Measurements from ENCODE around the gene TCTN1. TPM values are rescaled to one million over a fixed set of nuclear protein-coding genes. Genes with fewer than 3 reads are reported as not detected.
"Not testable (repeated sequence)": the region's sequence is repeated elsewhere in the genome, so short reads cannot be mapped to it uniquely, and the experiment has no call there.

Gene TCTN1
- total and polyA plus RNA-seq, 2 donors (not counting 3 experiments of a cell fraction or from before 2014, with no cell fraction given) = 21.1 to 23.3 TPM

DNA sequence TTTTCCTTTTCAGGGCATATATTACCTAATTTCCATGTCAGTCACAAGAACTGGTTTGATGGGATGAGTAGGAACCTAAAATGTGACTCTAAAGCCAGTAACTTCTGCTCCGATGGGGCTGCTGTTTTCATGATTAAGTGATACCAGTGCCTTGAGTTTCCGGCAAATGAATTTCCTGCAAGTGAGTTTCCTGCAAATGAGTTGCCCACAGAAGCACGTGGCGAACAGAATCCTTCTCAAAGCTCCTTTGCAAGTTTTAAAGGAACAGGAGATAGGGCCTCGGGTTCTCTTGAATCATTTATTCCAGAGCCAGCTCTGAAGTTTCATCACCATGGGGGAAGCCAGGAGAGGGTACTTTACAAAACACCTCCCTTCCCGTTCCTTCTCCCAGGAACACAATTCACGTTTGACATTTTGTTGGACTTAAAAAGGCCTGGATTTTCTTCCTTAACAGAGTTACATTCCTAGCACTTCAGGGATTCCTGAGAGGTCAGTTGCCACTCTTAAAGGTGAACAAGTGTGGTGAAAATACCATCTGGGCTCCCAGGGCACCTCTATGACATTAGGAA, 28.6 kb upstream of the TCTN1 start:
- no peaks in the 10 kb centered on the region for H3K36me3 ChIP-seq (ENCODE audit: control insufficient read depth in 2 of 2, extremely low read depth in 1 of 2, insufficient read depth in 2 of 2, low read length in 2 of 2)
- FAIRE-seq (peak; percentile 96), DNase-seq (ENCODE audit: low read depth, low spot score) (peak; percentile 47)
- H3K9ac ChIP-seq (replicated peaks; ENCODE audit: extremely low read depth, insufficient read depth, low read length) = peak overlapping the region; percentile 4
- POLR2A ChIA-PET = no interaction called here
- dilution Hi-C loops (cut with MboI; ENCODE audit: extremely low pct_ligation_motif_present, low sequenced_read_pairs) = no loop called here
- peak overlapping the region; percentile 73 for H3K4me2 ChIP-seq (ENCODE audit: insufficient read depth, low read length)
- H3K4me3 ChIP-seq (replicated peaks in 1 of 3; ENCODE audit: insufficient read depth in 1 of 3, low read depth in 1 of 3, low read length in 3 of 3) = no peak overlapping the region
- no peaks in the 10 kb centered on the region for H3K27me3 ChIP-seq (ENCODE audit: control insufficient read depth in 2 of 2, insufficient read depth in 2 of 2, low read length in 2 of 2)
- CTCF ChIA-PET = interaction anchor here (0.7 to 3.2 kb wide), 6 partner anchors 16 to 136 kb away, joined by 3 to 27 read pairs (median 4); partner anchors contain the start of gene ARPC3
- H3K27ac ChIP-seq (ENCODE audit: insufficient read depth, low read depth, low read length) = peak overlapping the region; percentile 46
- no peaks in the 10 kb centered on the region for H3K9me3 ChIP-seq (replicated peaks; ENCODE audit: control insufficient read depth, insufficient read depth, low read length)
- peaks cover 25% of the 10 kb centered on the region for H3K79me2 ChIP-seq (ENCODE audit: control insufficient read depth, insufficient read depth, low read length)
- peak; percentile 22 for TF ChIP-seq GATA2 (IDR thresholded peaks at IDR 0.05; ENCODE audit: insufficient read depth, insufficient read length, low read depth, low read length)
- TF ChIP-seq, protein P1, sequence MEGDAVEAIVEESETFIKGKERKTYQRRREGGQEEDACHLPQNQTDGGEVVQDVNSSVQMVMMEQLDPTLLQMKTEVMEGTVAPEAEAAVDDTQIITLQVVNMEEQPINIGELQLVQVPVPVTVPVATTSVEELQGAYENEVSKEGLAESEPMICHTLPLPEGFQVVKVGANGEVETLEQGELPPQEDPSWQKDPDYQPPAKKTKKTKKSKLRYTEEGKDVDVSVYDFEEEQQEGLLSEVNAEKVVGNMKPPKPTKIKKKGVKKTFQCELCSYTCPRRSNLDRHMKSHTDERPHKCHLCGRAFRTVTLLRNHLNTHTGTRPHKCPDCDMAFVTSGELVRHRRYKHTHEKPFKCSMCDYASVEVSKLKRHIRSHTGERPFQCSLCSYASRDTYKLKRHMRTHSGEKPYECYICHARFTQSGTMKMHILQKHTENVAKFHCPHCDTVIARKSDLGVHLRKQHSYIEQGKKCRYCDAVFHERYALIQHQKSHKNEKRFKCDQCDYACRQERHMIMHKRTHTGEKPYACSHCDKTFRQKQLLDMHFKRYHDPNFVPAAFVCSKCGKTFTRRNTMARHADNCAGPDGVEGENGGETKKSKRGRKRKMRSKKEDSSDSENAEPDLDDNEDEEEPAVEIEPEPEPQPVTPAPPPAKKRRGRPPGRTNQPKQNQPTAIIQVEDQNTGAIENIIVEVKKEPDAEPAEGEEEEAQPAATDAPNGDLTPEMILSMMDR (IDR thresholded peaks at IDR 0.05; ENCODE audit: extremely low read depth in 1 of 2, insufficient read depth in 1 of 2, low read depth in 1 of 2, low read length in 2 of 2) = no peak
- no peak for TF ChIP-seq POLR2AphosphoS5 (IDR thresholded peaks at IDR 0.05; ENCODE audit: insufficient read depth, low read depth, low read length)
- no peak for TF ChIP-seq POLR2A (IDR thresholded peaks at IDR 0.05; ENCODE audit: low read depth, low read length)
- TF ChIP-seq MYC (IDR thresholded peaks at IDR 0.05; ENCODE audit: low read depth, low read length) = no peak
- TF ChIP-seq FOS (IDR thresholded peaks at IDR 0.05; ENCODE audit: borderline replicate concordance, insufficient read depth, low read length) = peak; percentile 30
- TF ChIP-seq, protein P2, sequence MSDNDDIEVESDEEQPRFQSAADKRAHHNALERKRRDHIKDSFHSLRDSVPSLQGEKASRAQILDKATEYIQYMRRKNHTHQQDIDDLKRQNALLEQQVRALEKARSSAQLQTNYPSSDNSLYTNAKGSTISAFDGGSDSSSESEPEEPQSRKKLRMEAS (IDR thresholded peaks at IDR 0.05; ENCODE audit: insufficient read depth, insufficient read length) = peak; percentile 75
- TF ChIP-seq JUN (IDR thresholded peaks at IDR 0.05; ENCODE audit: borderline replicate concordance, insufficient read depth, insufficient read length, low read depth) = no peak
- TF ChIP-seq EZH2 (IDR thresholded peaks at IDR 0.05; ENCODE audit: borderline replicate concordance, low read depth, low read length, severe bottlenecking) = no peak
- intact Hi-C loops (cut with micrococcal nuclease) = no loop called here
- H4K20me1 ChIP-seq (replicated peaks; ENCODE audit: control insufficient read depth, extremely low read depth, insufficient read depth, low read length) = no peaks in the 10 kb centered on the region
- H3K9me1 ChIP-seq (replicated peaks; ENCODE audit: control insufficient read depth, extremely low read depth, insufficient read depth, low read length) = no peaks in the 10 kb centered on the region
- BruUV-seq (replicated peaks) = no TSS peak
- peak overlapping the region; percentile 97 for H2AFZ ChIP-seq (ENCODE audit: low read depth, low read length)
- H3K4me1 ChIP-seq (ENCODE audit: control insufficient read depth, extremely low read depth, insufficient read depth, low read length) = peaks cover 25% of the 10 kb centered on the region

DNA sequence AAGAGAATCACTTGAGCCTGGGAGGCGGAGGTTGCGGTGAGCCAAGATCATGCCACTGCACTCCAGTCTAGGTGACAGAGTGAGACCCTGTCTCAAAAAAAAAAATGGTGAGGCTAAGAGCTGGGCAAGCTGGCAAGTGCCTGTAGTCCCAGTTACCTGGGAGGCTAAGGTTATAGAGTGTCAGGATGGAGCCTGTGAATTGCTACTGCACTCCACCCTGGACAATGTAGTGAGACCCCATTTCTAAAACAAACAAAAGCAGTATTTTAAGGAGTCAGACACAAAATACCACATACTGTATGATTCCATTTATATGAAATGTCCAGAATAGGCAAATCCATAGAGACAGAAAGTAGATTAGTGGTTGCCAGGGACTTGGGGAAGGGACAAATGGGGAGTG, 26.8 kb upstream of the TCTN1 start:
- dilution Hi-C loops (cut with MboI; ENCODE audit: extremely low pct_ligation_motif_present, low sequenced_read_pairs); H3K9me3 ChIP-seq (replicated peaks; ENCODE audit: control insufficient read depth, insufficient read depth, low read length); H3K79me2 ChIP-seq (ENCODE audit: control insufficient read depth, insufficient read depth, low read length); POLR2A ChIA-PET; H3K4me2 ChIP-seq (ENCODE audit: insufficient read depth, low read length); H4K20me1 ChIP-seq (replicated peaks; ENCODE audit: control insufficient read depth, extremely low read depth, insufficient read depth, low read length); DNase-seq (ENCODE audit: low read depth, low spot score); BruUV-seq (replicated peaks); H3K27ac ChIP-seq (ENCODE audit: insufficient read depth, low read depth, low read length); FAIRE-seq; H3K27me3 ChIP-seq (ENCODE audit: control insufficient read depth in 2 of 2, insufficient read depth in 2 of 2, low read length in 2 of 2); H3K4me3 ChIP-seq (replicated peaks in 1 of 3; ENCODE audit: insufficient read depth in 1 of 3, low read depth in 1 of 3, low read length in 3 of 3); H3K9ac ChIP-seq (replicated peaks; ENCODE audit: extremely low read depth, insufficient read depth, low read length); H3K9me1 ChIP-seq (replicated peaks; ENCODE audit: control insufficient read depth, extremely low read depth, insufficient read depth, low read length); H2AFZ ChIP-seq (ENCODE audit: low read depth, low read length); intact Hi-C loops (cut with micrococcal nuclease); H3K36me3 ChIP-seq (ENCODE audit: control insufficient read depth in 2 of 2, extremely low read depth in 1 of 2, insufficient read depth in 2 of 2, low read length in 2 of 2): not testable (repeated sequence)
- CTCF ChIA-PET = interaction anchor here (1.3 to 3.2 kb wide), 2 partner anchors 14 to 301 kb away, joined by 3 to 27 read pairs; no protein-coding TSS in a partner anchor
- peaks cover 18% of the 10 kb centered on the region for H3K4me1 ChIP-seq (ENCODE audit: control insufficient read depth, extremely low read depth, insufficient read depth, low read length)
